ENCODE data around the gene SLK.

SLK gene

GRCh38 chr10:104056619-104057273 is 89.8 kb downstream of the SLK start:
- no peak for DNase-seq

GRCh38 chr10:104057717-104058116 is 90.8 kb downstream of the SLK start:
- no peak for DNase-seq

GRCh38 chr10:104059364-104059763 is 92.4 kb downstream of the SLK start:
- no peak for DNase-seq

- no peak for DNase-seq
These were observed 94.3 kb downstream of the SLK start for GRCh38 chr10:104061196-104061595.

GRCh38 chr10:104065748-104066147 is 98.8 kb downstream of the SLK start:
- no peak for DNase-seq

- no peak for DNase-seq
These were observed 100.0 kb downstream of the SLK start for GRCh38 chr10:104066945-104067344.

- no peak for DNase-seq
These were observed 100.6 kb downstream of the SLK start for GRCh38 chr10:104067525-104067924.

- no peak for DNase-seq
These were observed 102.7 kb downstream of the SLK start for GRCh38 chr10:104069613-104070012.

GRCh38 chr10:104072786-104073185 is 105.8 kb downstream of the SLK start:
- no peak for DNase-seq

GRCh38 chr10:104074505-104074904 is 107.6 kb downstream of the SLK start:
- no peak for DNase-seq

- no peak for DNase-seq
These were observed 109.8 kb downstream of the SLK start for GRCh38 chr10:104076743-104077160.

GRCh38 chr10:104077247-104077646 is 110.3 kb downstream of the SLK start:
- no peak for DNase-seq

GRCh38 chr10:104077663-104078151 is 110.8 kb downstream of the SLK start:
- DNase-seq = no peak

Data from stimulated activated naive CD4-positive, alpha-beta T cell treated with Interleukin-2 at 50 U/mL for 16 hours (primary cell).